ENCODE results near the gene AWAT1.

Gene AWAT1

GRCh38 chrX:70252491-70252890 lies 18.0 kb downstream of the AWAT1 start:
- H3K4me3 ChIP-seq (ENCODE audit: low read length), result no peak overlapping the region
- no peak for DNase-seq (ENCODE audit: low read depth)

GRCh38 chrX:70253377-70254062 lies 19.1 kb downstream of the AWAT1 start:
- no peak for DNase-seq (ENCODE audit: low read depth)
- no peak overlapping the region for H3K4me3 ChIP-seq (ENCODE audit: low read length)
- TF ChIP-seq CTCF (conservative IDR thresholded peaks at IDR 0.05; ENCODE audit: low read depth, low read length), result no peak

More at GRCh38 chrX:70252491-70252890, 18.0 kb downstream of the AWAT1 start:
- no peak for TF ChIP-seq CTCF (conservative IDR thresholded peaks at IDR 0.05; ENCODE audit: low read depth, low read length)

- DNase-seq (ENCODE audit: low read depth), result no peak
- TF ChIP-seq CTCF (conservative IDR thresholded peaks at IDR 0.05; ENCODE audit: low read depth, low read length), result no peak
- H3K4me3 ChIP-seq (ENCODE audit: low read length), result no peak overlapping the region
These were observed 19.6 kb downstream of the AWAT1 start for GRCh38 chrX:70254063-70254400.

- no peak for DNase-seq (ENCODE audit: low read depth)
- no peak for TF ChIP-seq CTCF (conservative IDR thresholded peaks at IDR 0.05; ENCODE audit: low read depth, low read length)
- no peak overlapping the region for H3K4me3 ChIP-seq (ENCODE audit: low read length)
These were observed 20.5 kb downstream of the AWAT1 start for GRCh38 chrX:70254909-70255308.

GRCh38 chrX:70255452-70255851 lies 21.0 kb downstream of the AWAT1 start:
- no peak overlapping the region for H3K4me3 ChIP-seq (ENCODE audit: low read length)
- no peak for DNase-seq (ENCODE audit: low read depth)
- TF ChIP-seq CTCF (conservative IDR thresholded peaks at IDR 0.05; ENCODE audit: low read depth, low read length), result no peak

- no peak for DNase-seq (ENCODE audit: low read depth)
- no peak overlapping the region for H3K4me3 ChIP-seq (ENCODE audit: low read length)
- TF ChIP-seq CTCF (conservative IDR thresholded peaks at IDR 0.05; ENCODE audit: low read depth, low read length), result no peak
These were observed 23.2 kb downstream of the AWAT1 start for GRCh38 chrX:70257423-70258288.

- no peak for TF ChIP-seq CTCF (conservative IDR thresholded peaks at IDR 0.05; ENCODE audit: low read depth, low read length)
- no peak for DNase-seq (ENCODE audit: low read depth)
- H3K4me3 ChIP-seq (ENCODE audit: low read length), result no peak within 1 kb of the TSS
These were observed 25.6 kb downstream of the AWAT1 start, which contains the start of gene P2RY4 for GRCh38 chrX:70260104-70260503. TSS of gene P2RY4 (minus strand) at chrX:70260204. CDS start at chrX:70259624, 580 bp downstream.

Data from retinal pigment epithelial cell (primary cell).